CD4-positive, alpha-beta T cell treated with Interleukin-17A for 1 hour (primary cell): Measurements from ENCODE around the gene CCDC14.
A peak's percentile ranks its signal among the peaks of the same experiment; 100 is the strongest.
"Not testable (repeated sequence)": the region's sequence is repeated elsewhere in the genome, so short reads cannot be mapped to it uniquely, and the experiment has no call there.

ENCODE experiments used
- DNase-seq: peaks from one replicate; pipeline ENCODE4 v3.0.0-alpha.2; 2020

Gene CCDC14

DNA sequence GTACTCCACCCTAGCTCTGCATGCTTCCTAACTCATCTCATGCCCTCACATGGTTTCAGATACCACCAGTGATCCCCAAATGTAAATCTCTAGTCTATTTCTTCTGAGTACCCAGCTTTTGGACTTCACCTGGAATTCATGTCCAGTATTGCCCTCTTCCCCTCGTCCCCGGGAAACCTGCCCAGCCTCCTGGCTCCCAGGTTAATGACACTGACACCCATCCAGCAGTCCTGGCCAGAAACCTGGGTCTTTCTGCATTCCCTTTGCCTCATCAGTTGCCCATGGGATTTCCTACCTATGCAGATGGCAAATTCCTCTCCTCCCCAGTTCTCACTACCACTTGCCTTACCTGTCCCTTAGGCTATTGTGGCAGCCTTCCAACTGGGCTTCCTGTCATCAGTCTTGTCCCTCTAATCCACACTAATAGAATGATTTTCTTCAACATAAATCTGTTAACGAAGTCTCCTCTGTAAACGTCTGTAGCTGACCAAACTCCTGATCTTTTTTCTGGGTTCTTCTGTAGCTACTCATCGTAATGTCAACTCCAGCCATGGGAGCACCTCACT, 61.6 kb downstream of the CCDC14 start:
- no peak for DNase-seq

DNA sequence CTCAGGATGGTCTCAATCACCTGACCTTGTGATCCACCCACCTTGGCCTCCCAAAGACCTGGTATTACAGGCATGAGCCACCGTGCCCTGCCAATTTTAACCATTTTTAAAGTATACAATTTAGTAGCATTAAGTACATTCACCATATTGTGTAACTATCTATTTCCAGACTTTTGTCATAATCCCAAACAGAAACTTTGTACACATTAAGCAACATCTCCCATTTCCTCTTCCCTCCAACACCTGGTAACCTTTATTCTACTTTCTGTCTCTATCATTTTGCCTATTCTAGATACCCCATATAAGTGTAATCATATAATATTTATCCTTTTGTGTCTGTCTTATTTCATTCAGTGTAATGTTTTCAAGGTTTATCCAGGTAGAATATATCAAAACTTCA, 68.0 kb downstream of the CCDC14 start:
- no peak for DNase-seq

DNA sequence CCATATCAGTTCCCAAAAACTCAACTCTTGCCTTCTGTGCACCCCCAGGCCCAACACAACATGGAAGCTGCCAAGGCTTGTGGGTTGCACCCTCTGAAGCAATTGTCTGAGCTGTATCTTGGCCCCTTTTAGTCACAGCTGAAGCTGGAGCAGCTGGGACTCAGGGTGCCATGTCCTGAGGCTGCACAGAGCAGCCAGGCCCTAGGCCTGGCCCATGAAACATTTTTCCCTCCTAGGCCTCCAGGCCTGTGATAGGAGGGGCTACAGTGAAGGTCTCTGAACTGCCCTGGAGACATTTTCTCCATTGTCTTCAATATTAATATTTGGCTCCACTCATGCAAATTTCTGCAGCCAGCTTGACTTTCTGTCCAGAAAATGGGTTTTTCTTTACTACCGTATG, 68.8 kb downstream of the CCDC14 start:
- DNase-seq, result no peak

DNA sequence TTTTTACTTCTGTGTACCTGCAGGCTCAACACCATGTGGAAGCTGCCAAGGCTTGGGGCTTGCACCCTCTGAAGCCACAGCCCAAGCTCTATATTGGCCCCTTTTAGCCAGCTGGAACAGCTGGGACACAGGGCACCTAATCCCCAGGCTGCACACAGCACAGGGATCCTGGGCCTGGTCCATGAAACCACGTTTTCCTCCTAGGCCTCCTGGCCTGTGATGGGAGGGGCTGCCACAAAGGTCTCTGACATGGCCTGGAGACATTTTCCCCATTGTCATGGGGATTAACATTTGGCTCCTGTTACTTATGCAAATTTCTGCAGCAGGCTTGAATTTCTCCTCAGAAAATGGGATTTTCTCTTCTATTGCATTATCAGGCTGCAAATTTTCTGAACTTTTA, 70.0 kb downstream of the CCDC14 start:
- not testable (repeated sequence) for DNase-seq

DNA sequence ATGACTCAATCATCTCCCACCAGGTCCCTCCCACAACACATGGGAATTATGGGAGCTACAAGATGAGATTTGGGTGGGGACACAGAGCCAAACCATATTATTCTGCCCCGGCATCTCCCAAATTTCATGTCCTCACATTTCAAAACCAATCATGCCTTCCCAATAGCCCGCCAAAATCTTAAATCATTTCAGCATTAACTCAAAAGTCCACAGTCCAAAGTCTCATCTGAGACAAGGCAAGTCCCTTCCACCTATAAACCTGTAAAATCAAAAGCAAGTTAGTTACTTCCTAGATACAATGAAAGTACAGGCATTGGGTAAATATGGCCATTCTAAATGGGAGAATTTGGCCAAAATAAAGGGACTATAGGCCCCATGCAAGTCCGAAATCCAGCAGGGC, 70.9 kb downstream of the CCDC14 start:
- DNase-seq, result not testable (repeated sequence)

DNA sequence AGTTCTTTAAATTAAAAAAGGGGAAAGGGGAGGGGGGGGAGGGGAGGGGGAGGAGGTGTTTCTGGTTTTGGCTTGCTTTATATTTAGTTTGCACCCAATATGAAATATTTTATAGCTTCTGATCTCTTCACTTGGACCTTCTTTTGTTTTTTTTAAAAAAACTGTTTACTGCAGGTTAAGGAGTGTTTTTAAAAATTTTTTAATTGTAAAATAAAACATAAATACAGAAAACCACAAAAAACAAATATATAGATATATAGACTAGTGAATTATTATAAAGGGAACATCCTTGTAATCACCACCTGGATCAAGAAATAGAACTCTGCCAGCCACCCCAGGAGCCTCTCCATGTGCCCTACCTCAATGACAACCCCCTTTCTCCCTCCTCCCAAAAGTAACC, 76.0 kb downstream of the CCDC14 start:
- no peak for DNase-seq

DNA sequence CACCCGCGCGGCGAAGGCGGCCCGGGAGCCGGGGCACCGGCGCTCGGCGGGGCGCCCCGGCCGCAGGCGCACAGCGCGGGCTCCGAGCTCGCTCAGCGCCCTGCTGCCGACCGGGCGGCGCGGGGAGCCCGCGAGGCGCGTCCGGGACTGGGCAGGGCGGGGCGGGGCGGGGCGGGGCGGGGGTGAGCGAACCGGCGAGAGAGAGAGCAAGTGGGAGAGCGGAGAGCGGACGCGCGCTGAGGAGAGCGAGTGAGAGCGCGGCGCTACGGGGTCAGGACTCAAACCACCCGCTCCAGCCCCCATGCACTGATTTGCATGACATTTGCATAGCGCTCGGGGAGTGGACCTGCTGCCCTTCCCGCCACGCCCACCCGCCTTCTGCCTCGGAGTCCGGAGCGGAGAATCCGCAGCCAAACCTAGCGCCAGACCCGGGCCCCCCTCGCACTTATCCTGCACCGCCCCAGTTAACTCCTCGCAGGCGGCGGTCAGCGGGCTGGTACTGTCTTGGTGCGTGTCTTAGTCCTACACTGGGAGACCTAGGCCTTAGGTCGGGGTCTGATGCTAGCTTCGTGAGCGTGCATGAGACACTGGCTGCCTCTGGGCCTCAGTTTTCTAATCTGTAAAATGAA, 76.7 kb downstream of the CCDC14 start, which contains the start of gene MYLK:
Gene MYLK (minus strand): TSS at position 130 of the 629 bp plus-strand sequence. CDS start 90,491 bp downstream, outside the sequence.
- DNase-seq, result peak; percentile 25

DNA sequence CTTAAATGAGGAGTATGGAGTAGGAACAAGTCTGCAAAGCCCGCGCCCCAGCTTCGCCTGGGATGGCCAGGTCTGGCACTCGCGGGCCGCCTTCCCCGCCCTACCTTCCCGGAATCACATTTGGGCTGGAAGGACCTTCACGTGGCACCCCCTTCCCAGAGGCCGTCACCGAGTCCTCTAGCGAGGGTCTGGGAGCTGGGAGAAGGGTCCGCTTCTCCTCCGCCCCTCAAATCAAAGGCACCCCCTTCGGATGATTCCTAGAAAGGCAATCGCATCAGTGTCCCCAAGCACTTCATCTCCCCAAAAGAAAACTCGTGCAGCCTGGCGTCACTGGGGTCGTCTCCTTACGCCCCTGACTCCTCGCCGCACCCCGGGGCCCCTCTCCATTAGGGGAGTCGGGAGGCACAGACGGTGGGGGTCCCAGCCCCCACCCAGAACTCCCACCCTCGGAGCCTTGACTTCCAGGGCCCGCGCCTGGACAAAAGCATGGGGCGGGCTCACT, 77.3 kb downstream of the CCDC14 start:
- DNase-seq, result no peak

DNA sequence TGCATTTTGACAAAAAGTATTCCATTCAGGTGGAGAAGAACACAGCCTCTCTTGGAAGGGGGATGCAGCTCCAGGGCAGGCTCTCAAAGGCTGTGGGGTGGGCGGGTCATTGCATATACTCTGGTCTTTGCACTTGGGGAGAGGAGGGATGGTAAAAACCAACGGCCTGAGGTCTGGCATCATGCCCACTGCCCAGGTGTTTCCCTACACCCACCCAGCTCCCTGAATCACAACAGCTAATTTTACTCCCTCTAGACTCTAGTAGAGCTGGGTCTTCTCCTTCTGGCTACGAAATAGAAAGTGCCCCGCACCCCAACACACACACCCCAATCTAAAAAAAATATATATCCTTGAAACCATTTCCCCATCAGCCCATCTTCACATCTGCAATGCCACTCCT, 77.9 kb downstream of the CCDC14 start:
- no peak for DNase-seq

DNA sequence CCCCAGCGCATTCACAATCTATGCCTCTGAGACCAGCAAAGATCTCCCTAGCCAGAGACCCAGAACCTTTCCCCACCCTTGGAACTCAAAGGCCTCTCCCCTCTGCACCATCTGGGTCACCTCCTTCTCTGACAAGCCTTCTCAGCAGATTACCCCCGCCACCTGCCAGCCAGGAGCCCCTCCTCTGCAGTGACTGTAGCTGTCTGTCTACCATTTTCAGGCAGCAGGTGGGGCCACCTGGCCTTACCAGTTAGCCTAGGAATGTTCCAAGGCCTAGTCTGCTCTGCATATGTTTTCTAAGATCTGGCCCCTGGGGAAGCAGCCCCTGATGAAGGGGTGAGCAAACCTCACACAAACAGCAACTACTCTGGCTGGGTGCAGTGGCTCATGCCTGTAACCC, 79.3 kb downstream of the CCDC14 start:
- no peak for DNase-seq

DNA sequence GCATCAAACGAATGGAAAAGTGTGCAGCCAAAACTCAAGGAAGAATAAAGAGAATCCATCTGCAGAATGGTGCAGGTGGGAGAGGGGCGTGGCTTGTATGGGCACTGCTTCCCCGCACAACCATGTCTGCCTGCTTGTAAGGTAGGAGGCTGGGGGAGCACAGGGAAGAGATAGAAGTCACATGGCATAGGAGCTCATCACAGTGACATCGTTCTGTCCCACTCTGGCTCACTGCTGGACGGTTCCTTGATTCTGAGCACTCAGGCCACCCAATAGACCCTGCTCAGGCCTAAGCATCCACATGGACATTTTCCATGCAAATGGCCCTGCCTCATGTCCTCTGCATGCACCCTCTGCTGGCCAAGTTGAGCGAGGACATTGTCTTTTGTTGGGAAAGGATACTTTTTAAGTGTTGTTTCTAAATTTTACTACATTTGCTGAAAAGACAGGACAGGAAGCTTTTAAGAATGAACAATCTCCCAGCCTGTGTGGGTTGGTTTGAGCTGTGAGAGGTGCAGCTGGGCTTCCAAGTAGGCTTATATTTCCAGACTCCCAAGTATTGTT, 79.9 kb downstream of the CCDC14 start:
- DNase-seq, result no peak

DNA sequence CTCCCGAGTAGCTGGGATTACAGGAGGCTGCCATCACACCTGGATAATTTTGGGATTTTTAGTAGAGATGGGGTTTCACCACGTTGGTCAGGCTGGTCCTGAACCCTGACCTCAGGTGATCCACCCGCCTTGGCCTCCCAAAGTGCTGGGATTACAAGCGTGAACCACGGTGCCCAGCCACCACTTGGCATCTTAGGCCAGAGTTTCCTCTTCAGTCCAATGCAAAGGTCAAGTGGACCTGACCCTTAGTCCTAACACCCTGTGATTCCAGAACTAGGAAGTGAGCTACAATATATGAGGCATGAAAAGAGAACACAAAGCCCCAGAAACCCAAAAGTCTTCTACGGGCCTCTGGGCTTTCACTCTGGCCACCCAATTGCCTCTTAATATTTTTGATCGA, 82.2 kb downstream of the CCDC14 start:
- no peak for DNase-seq

DNA sequence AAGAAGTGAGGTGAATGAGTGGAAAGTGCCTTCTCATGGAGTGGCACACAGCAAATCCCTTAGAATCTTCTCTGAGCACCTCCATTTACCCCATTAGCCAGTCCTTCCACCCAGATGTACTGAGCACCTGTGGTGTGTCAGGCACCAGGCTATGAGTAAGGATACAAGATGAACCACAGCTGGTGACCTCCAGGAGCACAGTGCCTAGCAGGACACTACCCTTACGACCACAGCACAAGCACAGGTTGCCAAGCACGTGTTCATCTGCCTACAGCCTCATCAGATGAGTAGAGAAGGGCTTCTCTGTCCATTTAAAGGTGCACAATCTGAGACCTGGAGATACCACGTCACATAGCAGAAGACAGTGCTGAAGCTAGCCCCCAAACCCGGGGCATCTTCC, 83.1 kb downstream of the CCDC14 start:
- DNase-seq, result no peak

DNA sequence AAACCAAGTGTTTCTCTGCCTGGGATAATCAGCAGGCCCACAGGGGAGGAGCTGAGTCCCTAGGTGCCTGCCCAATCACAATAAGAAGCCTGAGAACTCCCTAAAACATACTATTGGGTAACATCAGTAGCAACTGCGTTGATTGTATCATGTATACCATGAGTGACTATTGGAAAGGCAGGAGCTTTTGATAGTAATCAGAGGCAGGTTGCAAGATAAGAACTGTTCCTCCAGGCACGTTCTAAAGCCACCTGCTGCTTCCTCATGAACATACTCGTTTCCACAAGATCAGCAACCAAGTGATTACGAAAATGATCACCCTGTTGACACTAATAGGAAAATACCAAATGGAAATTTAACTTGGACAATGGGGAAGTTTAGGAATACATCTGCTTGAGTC, 83.6 kb downstream of the CCDC14 start:
- no peak for DNase-seq

DNA sequence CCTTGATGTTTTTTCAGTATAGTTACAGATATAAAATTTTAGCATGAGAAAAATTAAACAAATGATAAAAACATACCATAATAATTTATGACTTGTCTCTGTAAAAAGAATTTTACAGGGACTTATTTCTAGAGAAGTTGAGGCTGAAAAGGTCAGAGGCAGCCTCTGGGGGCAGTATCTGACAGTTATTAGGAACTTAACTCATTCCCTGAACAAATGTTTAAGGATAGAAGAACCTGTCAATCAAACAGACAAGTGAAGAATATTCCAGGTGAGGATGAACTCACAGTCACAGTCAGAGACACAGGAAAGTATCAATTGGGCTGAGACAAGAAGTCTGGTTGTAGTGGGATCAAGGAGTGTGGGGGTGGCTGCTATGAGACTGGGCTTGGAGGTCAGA, 84.2 kb downstream of the CCDC14 start:
- no peak for DNase-seq

DNA sequence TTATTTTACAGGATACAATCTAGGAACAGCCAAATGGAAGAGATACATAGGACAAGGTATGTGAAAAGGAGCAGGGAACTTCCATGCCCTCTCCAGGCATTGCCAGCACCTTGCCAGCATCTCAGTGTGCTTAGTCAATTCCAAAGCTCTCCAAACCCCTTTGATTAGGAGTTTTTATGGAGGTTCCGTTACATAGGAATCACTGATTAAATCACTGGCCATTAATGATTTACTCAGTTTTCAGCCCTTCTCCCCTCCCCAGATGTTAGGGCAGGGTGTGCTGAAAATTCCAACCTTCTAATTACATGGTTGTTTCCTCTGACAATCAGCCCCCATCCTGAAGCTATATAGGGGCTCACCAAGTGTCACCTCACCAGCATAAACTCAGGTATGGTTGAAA, 88.4 kb downstream of the CCDC14 start:
- no peak for DNase-seq

DNA sequence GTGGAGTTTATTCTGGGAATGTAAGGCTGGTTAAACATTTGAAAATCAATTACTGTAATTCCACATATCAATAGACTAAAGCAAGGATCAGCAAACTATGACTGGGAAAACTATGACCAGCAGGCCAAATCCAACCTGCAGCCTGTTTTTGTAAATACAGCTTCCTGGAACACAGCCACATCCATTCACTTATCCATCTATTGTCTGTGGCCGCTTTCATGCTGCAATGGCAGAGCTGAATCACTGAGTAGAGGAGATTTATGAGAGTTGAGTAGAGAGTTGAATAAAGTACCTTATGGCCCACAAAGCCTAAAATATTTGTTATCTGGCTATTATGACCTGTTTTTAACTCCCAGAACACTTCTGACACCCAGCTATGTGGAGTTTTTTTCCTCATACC, 89.1 kb downstream of the CCDC14 start:
- no peak for DNase-seq

DNA sequence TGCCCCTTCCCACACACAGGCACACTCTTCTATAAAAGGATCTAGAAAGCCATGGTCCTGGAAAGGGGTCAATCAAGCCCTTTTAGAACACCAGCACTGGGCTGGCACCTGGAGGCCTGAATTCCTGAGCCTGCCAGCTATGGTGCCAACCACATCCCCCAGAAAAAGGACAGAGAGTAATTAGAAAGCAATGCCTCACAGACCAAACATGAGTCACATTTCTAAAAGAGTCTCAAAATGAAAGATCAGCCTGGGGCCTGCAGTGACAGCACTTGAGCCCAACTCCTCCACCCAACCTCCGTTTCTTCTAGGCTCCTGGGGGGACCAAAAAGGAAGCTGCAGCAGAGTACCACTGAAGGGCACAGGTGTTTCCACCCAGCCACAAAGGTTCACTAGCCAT, 91.0 kb downstream of the CCDC14 start:
- no peak for DNase-seq

DNA sequence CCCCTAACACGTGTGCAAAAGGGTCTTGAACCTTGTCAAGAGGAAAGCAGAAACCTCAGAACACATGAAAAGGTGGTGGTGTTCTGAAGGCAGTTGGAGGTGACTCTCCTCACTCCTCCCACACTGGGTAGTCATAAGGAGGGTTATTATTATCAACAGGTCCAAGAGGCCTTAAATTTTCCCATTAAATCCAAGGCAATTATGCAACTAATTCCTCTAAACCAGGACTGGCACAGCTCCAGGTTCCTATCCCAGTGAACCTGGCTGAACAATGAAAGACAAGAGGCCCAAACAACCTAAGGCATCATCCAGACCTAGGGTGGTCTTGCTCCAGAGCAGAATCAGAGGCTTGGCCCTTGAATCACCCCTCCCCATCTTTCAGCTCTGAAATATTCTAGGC, 91.9 kb downstream of the CCDC14 start:
- DNase-seq, result no peak

DNA sequence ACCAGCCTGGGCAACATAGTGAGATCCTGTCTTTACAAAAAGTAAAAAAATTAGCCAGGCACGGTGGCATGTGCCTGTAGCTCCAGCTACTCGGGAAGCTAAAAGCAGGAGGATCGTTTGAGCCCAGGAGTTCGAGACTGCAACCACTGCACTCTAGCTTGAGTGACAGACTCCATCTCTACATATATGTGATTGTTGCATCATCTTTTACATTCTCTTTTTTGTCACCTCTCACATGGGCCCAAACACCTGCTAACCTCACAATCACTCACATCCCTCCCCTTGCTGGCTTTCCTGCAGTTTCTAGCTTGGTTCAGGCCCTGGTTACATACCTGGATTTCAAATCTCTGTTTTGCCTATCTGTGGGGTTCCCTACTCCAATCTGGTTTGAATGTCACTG, 96.3 kb downstream of the CCDC14 start:
- DNase-seq, result no peak
